ENCODE measurements around the gene CR1.
"Not testable (repeated sequence)": the region's sequence is repeated elsewhere in the genome, so short reads cannot be mapped to it uniquely, and the experiment has no call there.

- TF ChIP-seq, protein P1, sequence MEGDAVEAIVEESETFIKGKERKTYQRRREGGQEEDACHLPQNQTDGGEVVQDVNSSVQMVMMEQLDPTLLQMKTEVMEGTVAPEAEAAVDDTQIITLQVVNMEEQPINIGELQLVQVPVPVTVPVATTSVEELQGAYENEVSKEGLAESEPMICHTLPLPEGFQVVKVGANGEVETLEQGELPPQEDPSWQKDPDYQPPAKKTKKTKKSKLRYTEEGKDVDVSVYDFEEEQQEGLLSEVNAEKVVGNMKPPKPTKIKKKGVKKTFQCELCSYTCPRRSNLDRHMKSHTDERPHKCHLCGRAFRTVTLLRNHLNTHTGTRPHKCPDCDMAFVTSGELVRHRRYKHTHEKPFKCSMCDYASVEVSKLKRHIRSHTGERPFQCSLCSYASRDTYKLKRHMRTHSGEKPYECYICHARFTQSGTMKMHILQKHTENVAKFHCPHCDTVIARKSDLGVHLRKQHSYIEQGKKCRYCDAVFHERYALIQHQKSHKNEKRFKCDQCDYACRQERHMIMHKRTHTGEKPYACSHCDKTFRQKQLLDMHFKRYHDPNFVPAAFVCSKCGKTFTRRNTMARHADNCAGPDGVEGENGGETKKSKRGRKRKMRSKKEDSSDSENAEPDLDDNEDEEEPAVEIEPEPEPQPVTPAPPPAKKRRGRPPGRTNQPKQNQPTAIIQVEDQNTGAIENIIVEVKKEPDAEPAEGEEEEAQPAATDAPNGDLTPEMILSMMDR (IDR thresholded peaks at IDR 0.05) = not testable (repeated sequence)
- not testable (repeated sequence) for TF ChIP-seq POLR2A (IDR thresholded peaks at IDR 0.05)
Observed at GRCh38 chr1:207682872-207683434, 187.0 kb downstream of the CR1 start.
